Measurements from ENCODE around the gene LPCAT3.

LPCAT3 gene

GRCh38 chr12:6962285-6963015 lies 55.8 kb downstream of the LPCAT3 start:
- no peak for DNase-seq

DNA sequence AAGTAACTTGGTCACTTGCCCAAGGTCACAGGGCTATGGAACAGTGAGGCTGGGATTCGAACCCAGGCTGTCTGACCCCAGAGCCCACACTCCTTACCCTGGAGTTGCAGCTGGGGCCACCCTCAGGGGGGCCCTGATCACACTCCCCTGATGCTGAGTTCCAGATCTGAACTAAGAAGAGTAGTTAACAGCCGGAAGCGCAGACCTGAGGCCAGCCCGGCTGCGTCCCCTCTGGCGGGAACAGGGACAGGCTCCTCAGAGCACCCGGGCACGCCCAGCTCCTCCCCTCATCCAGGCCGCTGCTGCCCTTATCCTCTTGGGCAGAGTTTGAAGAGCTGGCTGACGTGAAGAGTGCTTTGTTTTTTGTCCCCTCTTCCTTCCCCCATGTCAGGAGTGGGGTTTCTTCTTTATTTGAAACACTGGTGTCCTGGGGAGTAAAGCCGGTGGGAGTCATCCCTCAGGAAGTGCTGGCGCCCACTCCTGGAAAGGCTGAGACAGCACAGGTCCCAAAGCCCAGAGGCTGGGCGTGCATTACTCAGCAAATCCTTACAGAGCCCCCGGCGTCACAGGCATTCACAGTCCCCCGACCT lies 56.5 kb downstream of the LPCAT3 start:
- DNase-seq, result peak; percentile 60

DNA sequence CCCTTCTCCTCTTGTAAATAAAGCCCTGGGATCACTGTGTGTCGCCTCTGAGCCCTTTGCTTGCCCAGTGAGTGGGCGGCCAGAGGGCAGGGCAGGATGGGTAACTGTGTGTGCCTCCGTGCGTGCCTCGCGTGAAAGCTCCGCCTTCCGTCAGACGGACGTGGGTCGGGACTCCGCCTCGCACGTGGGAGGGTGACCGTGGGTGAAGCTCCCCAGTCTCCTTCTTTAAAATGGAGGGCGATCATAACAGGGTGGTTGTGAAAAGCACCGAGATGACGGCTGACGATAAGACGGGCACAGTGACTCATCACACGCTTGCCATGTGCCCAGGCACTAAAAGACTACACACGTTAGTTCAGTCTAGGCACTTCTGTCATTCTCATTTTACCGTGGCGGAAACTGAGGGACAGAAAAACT lies 57.0 kb downstream of the LPCAT3 start:
- DNase-seq, result peak; percentile 94

DNA sequence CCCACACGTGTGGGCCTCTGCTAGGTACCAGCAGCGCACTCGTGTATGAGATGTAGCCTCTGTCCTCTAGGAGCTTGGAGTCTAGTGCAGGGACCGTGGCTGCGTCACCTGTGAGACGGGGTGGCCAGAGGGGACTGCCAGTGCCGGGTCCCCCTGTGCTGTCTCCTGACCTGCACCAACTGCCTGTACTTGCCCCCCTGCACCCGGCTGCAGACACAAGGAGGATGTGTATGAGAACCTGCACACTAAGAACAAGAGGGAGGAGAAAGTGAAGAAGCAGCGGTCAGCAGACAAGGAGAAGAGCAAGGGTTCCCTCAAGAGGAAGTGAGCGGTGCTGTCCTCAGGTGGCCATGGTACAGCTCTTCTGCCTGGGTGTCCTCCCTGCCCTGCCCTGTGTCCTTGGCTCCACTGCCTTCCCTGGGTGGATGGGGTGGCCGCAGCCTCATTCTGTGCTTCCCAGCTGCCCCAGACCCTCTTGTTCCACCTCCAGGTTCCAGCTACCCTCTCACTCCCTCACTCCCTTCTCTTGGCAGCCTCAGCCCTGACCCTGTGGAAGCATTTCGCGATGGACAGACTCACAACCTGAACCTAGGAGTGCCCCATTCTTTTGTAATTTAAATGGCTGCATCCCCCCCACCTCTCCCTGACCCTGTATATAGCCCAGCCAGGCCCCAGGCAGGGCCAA lies 57.5 kb downstream of the LPCAT3 start:
- peak; percentile 36 for DNase-seq

GRCh38 chr12:6959805-6960592 lies 58.3 kb downstream of the LPCAT3 start:
- DNase-seq, result no peak

GRCh38 chr12:6959058-6959804 lies 59.0 kb downstream of the LPCAT3 start:
- peak; percentile 78 for DNase-seq

DNA sequence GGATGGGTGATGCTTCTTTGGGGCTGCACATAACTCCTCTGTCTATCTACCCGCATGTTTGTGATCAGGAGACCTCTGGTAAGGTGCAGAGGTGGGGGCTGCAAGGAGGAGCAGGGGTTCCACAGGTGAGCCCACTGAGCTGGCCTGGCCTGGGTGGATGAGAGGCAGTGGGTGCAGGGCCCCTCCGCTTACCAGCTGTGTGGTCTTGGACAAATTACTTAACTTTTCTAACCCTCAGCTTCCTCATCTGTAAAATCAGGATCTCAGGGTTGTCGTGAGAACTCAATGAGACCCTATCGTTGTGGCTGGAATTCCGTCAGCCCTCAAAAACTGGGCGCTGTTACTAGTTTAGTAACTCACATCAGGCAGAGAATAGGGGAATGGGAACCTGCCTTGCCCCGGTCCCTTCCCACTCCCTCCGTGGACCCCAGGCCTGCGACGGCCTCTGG lies 59.6 kb downstream of the LPCAT3 start:
- DNase-seq, result peak; percentile 24

- DNase-seq, result no peak
Measured at GRCh38 chr12:6957741-6958608, 60.3 kb downstream of the LPCAT3 start.

DNA sequence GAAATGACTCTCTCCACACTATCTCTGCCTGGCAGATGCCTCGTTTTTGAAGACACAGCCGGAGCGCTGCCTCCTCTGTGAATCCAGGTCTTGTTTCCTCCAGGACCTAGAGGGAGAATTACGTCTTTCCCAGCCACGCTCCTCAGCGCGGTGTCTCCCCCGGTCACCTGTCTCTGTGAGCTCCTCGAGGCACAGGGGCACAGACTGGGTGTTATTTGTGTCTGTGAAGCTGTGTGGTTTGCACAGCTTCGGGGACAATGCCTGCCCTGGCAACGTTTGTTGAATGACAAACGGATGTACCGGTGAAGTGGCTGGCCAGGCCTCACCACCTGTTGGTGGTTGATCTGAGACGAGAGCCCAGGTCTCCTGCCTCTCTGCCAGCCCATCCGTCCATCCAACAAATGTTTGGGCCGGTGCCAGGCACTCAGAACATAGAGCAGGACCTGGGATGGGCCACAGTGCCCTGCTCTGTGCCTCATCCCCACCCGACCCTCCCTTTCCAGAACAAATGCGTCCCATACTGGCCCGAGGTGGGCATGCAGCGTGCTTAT lies 61.0 kb downstream of the LPCAT3 start:
- DNase-seq, result peak; percentile 39

- no peak for DNase-seq
Measured at GRCh38 chr12:6956021-6956727, 62.1 kb downstream of the LPCAT3 start.

DNA sequence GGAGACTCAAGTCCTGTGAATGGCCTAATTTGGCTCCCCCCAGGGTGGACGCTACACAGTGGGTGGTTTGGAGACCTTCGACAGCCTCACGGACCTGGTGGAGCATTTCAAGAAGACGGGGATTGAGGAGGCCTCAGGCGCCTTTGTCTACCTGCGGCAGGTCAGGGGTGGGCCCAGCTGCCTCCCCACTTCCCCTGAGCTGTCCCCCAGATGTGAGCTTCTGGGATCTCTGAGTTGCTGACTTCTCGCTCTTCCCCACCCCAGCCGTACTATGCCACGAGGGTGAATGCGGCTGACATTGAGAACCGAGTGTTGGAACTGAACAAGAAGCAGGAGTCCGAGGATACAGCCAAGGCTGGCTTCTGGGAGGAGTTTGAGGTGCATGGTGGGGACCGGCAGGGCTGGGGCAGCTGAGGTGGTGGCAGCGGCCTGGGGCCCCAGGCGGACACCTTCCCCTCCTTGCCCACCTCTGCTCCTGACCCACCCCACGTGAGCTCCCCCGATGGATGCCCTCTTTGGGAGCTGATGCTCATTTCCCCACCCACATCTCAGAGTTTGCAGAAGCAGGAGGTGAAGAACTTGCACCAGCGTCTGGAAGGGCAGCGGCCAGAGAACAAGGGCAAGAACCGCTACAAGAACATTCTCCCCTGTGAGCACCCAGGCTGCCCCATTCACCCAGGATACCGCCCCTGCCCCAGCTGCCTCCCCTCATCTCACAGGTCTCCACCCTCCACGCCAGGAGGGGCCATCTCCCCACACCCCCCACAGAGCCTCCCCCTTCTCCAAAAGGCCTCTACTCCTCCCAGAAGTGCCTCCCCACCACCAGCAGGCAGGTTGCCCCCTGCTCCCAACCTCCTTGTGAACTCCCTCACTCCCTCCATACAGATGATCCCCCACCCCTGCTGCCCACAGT lies 62.9 kb downstream of the LPCAT3 start:
- DNase-seq, result no peak

- DNase-seq, result no peak
Measured at GRCh38 chr12:6954316-6955107, 63.8 kb downstream of the LPCAT3 start.

- DNase-seq, result peak; percentile 70
Measured at GRCh38 chr12:6953442-6954315, 64.6 kb downstream of the LPCAT3 start.

DNA sequence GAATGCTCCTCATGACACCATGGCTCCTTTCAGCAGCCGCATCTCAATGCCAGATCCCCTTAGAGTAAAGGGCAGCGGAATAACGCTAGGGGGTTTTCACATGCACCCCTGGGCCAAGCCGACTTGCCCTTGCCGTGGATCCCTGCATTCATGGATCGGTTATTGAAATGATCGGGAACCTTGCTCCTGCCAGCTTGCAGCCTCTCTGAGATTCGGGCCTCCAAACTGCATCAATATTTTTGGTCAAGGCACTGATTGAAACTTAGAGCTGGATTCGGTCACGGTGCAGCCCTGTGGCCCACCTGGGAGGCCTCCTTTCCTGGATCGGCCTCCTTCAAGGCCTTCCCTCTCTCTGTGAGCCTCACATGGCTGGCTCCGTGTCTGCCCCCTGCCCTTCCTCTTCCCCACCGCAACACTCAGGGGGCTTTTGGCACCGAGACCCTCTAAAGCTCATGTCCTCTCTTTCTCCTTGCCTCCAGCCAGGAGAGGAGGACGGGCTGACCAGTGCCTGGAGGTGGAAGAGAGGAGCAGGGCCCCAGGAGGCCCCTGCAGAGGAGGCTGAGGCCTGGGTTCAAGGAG lies 65.3 kb downstream of the LPCAT3 start:
- DNase-seq, result no peak

- peak; percentile 40 for DNase-seq
Measured at GRCh38 chr12:6952121-6952862, 66.0 kb downstream of the LPCAT3 start.

- DNase-seq, result peak; percentile 49
Measured at GRCh38 chr12:6951551-6952120, 66.6 kb downstream of the LPCAT3 start.

Data from CD4-positive, alpha-beta T cell treated with Interleukin-17A for 4 hours (primary cell).